GM21717 (cell line): ENCODE results near the gene AWAT2.

Source experiments
- ATAC-seq: cut with Tn5 transposase; IDR thresholded peaks from one replicate; pipeline ENCODE4 v1.9.1; 2021; ENCODE audit warnings: mild to moderate bottlenecking, moderate library complexity; ENCODE audit not compliant: unreplicated experiment

AWAT2 gene

DNA sequence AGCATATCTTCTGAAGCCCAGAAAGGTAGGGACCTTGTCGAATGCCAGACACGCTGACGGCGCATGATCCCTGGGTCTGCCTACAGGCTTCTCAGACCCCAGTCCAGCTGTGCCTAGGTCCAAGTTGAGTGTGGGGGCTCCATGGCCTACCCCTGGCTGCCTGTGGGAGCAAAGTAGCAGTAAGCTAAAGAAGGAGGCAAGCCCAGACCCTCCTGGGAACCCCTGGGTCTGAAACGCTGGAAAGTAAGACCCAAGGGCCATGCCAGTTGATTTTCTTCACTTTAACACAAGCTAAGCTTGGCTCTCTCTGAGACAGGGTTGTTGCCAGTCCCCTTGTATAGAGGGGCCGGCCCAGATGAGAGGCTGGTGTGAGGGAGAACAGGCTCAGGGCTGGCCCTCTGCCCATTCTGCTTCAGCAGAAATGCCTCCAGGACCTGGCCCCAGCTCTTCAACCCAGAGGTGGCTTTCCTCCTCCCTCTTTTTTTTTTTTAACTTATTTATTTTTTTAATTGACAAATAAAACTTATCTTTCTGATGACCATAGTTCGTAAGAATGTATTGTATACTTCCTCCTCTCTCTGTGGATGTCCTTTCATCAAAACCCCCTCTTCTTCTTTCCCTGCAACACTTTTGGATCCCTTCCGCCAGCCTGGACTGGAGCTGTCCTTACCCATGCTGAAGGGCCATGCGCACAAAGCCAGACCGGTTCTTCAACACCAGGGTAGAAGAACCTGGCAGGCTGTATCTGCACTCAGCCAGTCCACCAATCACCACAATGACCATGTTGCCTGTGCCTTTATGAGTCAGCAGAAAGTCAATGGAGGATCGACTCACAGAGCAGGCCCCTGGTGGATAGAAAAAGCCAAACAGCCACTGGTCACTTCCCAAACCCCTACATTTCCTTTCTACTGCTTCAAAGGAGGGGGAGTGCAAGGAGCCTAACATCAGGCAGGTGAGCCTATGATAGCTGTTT lies 7.1 kb downstream of the AWAT2 start:
- no peak for ATAC-seq

DNA sequence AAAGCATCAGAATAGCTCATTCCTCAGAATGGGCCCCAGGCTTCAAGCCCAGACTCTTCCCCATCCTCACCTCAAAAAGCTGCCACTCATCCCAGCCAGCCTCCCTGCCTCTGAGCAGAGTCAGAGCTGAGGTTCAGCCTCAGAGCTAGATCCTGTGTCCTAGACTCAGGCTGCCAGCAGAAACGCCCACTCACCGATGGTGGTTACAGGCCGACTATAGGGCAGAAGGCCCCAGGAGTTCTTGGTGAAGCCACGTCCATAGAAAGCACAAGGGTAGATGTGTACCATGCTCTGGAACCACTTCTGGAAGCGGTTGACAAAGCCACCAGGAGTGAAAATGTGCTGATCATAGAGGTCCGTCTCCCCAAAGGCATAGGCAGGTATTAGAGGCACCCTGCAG lies 7.7 kb downstream of the AWAT2 start:
- ATAC-seq = no peak

DNA sequence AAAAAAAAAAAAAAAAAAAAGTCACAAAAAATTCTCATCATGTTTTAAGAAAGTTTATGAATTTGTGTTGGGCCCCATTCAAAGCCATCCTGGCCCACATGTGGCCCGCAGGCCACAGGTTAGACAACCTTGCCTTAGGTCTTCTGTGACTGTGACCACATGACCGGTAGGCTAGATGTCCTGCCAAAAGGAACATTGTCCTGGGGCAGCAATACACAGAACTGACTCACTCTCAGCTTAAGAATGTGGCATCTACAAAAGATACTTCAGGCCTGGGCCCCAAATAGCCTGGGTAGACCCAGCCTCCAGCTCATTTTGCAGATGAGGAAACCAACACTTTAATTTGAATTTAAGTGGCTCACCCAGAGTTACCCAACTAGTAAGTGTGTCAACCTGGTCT lies 10.0 kb downstream of the AWAT2 start:
- ATAC-seq = no peak

DNA sequence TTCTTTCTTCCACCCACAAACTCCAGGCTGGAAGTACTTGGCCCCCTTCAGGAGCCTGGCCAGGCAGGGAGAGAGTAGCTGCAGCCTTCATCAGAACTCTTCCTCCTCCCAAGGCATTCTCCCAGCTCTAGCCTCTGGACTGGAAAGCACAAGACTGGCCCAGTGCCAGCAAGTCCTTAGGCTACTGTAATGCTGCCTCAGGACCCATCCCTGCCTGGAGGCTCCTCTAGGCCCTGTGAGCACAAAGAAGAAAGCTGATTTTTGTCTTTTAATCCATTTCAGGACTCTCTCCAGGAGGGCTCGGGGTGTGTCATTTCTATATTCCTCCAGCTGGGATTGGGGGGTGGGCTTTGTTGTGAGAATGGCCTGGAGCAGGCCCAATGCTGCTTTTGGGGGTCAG lies 10.8 kb downstream of the AWAT2 start:
- no peak for ATAC-seq

DNA sequence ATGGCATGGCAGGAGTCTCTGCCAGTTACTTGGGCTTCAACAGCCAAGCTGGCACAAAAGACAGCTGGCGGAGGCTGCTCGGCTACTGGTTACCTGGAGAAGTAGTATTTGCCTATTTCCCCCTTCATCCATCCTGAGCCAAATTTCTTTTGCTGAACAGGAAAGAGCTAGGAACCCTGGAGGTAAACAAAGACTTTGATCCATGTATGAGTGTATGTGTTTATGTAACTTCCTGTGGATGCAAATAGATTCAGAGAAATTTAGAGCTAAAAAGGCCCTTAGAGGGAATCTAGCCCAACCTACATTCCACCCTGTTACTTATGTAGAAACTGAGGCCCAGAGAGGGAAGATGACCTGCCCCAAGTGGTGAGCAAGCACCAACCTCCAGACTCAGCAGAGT lies 11.2 kb downstream of the AWAT2 start:
- ATAC-seq = no peak

DNA sequence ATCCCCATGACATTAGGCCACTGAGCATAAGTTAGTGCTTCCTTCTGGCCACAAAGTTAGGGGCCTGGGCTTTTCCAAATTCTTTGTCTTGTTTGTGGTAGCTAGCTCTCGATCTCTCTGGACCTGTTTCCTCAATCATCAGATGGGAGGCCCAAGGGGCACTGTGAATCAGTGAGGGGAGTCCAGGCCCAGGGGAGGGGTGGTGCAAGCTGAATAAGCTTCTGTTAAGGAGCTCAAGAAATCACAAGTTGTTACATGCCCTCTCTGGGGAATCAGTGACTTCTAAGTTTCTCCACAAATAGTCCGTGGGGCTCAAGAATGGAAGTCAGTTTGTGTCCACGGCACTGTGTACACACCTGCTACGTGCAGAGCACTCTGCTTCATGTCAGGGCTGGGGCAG lies 15.1 kb downstream of the AWAT2 start:
- no peak for ATAC-seq

DNA sequence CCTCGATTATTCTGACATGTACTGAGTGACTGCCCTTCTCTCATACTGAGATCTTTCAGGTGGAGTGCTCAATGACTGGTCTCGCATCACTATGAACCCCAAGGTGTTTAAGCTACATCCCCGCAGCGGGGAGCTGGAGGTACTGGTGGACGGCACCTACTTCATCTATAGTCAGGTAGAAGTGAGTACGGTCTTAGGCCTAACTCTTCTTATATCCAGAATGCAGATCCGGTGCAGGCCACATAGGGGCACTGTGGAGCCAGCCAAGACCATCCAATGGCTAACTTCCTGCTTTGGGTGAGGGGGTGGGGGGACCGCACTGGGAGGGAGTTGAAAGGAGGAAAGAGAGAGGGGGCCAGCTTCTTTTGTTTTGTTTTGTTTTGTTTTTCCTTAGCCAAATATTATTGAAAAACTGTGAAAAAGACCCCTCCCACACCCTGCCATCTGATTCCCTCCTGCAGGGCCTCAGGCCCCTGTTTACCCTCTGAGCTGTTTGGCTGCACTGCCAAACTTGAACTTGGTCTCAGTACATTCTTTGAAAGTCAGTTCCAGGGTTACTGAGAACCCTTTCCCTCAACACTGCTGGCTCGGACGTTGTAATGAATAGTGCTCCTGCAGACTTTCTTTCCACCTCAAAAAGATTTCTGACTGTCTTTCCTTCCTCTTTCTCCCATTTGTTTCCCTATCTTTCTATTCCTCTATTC lies 16.2 kb downstream of the AWAT2 start:
- no peak for ATAC-seq

DNA sequence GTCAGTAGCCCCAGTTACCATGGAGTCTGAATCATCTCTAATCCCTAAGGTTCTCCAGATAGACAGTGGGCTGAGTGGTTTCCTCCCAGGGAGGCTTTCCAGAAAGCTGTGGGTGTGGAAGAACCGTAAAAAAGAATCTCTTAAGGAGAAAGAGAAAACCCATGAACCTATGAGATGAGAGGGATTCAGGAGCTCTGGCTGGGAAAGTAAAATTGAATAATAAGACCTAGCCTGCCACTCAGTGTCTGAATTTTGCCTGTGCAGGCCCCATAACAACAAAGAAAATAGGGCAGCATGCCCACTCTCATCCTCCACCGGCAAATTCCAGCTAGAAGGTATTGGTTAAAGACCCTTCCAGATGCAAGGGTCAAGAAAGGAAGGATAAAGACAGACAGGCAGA lies 16.9 kb downstream of the AWAT2 start:
- no peak for ATAC-seq

DNA sequence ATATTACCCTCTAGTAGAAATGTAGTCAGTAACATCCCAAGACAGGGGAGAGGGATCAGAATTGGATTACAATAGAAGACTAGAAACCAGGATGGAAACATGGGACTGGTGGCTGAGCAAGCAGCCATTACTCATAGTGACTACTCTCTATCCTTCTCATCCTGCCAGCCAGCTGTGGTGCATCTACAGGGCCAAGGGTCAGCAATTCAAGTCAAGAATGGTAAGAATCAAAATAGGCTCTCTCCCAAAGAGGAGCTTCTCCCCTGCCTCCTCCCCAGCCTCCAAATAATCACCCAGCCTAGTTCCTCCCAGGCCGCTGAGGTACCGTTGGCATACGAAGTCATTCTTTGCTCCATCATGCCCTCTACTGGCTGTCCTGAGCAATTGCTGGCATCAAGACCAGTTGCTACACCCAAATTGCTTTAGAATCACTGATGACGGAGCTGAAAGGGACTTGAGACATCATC lies 19.4 kb downstream of the AWAT2 start:
- peak; percentile 76 for ATAC-seq

DNA sequence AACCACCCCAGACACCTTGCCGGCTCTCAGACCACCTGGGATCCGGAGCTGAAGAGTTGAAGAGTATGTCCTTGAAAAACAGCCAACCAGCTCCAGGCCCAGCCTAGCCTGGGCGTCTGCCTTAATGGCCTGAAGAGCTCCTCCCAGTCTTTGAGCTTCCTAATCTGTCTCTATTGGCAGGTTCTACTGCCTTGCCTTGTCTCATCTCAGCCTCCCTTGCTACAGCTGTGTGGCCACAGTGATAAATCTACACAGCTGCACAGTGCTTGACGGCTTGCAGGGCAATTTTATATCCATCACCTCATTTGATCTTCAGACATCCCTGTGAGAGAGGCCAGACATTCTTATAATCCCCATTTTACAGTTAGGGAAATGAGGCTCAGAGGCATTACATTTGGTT lies 19.9 kb downstream of the AWAT2 start:
- ATAC-seq = no peak

DNA sequence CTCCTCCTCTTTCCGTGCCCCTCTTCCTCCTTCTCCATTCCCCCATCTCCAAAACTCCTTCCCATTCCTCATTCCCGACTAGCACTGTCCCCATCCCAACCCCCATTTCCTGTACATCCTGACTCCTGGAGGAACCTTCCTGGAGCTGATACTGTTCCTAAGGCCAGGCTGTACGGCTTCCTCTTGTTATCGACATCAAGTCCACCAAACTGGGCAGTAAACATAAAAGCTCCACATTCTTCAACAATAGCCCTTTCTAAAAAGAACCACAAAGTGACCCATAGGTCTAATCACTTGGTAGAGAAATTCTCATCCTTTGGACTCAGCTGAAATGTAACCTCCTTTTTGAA lies 22.9 kb downstream of the AWAT2 start:
- no peak for ATAC-seq

DNA sequence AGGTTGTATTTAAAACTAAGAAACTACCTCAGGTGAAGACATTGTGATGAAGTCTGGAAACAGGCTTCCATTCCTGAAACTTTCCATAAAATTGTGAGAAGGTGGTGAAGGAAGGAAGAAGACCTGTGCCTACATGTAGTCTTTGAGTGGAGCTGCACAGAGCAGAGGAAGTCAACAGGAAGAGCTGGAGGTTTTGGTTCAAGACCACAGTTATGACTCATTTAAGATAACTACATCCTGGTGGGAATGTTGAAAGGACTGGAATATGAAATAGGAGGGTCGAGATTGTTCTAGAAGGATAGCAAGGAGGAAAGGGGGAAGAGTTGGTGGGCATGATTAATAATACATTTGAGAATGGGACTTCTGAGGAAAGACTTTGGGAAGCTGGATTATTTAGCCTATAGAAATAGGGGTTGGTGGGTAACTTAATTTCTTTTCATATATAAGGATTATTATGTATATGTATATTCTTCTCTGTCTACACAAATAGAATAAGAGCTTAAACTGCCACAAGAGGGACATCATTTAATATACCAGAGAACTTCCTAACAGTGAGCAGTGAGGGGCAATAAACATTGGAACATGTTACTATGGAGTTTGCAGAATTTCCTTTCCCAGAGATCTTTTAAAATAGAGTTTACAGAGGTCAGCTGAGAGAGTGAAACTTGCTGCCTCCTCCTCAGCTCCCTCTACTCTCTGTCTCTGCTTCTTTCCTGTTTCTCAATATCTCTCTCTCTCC lies 23.5 kb downstream of the AWAT2 start:
- ATAC-seq = no peak

DNA sequence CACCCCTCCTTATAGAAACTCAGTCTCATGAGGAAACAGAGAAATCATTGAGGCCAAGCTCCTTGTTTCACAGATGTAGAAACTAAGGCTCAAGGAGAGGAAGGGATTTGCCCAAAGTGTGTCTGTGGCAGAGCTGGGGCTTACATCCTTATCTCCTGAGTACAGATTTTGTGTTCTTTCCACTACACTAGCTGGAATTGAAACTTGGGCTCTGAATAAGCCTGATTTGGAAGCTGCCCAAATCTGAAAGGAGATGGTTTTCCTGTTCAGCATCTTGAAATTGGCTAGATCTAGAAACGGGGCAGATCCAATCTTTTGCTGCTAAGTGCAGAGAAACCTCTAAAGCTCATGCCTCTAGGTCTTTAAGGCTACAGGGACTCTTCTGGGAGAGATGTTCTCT lies 24.3 kb downstream of the AWAT2 start:
- no peak for ATAC-seq

DNA sequence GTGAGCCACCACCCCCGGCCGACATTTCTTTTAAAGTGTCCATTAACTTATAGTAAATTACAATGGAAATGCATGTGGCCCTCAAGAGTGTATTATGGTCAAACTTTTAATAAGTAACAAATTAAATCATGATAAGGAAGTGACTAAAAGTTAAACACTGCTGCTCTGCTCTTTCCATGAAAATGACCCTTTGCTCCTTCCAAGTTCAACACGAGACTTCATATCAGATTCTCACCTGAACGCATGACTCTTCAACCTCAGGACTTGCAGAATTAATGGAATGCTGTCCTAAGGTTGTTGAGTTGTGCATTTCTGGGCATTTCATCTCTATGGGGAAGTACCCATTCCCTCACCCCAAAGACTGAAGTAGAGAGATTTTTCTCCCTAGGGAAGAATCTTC lies 27.1 kb downstream of the AWAT2 start:
- no peak for ATAC-seq

DNA sequence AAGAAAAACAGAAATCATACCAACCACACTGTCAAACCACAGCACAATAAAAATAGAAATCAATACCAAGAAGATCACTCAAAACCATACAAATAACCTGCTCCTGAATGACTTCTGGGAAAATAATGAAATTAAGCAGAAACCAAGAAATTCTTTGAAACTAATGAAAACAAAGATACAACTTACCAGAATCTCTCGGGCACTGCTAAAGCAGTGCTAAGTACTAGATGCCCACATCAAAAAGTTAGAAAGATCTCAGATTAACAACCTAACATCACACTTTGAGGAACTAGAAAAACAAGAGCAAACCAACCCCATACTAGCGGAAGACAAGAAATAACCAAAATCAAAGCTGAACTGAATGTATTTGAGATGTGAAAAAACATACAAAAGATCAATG lies 33.2 kb downstream of the AWAT2 start:
- no peak for ATAC-seq

DNA sequence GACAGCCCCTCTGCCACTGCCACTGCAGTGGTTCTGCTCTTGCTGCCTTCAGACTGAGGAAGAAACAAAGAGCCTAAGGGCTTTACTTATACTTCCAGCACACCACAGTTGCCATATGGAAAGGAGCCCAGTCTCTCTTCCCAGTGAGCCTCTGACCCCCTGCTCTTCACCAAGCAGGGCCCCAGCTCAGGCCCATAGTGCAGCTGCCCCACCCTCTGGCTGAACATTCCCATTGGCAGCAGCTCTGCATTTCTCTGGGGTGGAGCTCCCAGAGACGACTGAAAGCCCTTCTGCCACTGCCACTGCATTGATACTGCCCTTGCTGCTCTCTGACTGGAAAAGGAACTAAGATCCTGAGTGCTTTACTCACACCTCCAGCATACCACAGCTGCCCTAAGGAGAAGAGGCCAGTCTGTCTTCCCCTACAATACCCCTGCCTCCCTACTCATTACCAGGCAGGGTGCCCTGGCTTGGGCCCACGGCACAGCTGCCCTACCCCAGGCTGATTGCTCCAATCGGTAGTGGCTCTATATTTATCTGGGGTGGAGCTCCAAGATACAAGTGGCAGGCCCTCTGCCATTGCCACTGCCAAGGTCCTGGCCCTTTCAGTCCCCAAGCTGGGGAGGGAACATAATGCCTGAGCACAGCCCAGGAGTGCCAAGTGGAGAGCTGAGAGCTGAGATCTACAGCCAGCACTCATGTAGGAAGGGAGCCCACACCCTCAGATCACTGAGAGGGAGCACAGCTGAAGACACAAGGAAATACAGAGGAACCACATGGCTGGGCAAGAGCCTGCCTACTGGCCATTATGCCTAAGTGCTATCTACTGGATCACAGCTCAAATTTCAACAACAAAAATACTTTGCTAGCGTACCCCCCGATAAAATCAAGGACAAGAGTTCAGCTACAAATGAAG lies 36.0 kb downstream of the AWAT2 start:
- ATAC-seq = no peak

DNA sequence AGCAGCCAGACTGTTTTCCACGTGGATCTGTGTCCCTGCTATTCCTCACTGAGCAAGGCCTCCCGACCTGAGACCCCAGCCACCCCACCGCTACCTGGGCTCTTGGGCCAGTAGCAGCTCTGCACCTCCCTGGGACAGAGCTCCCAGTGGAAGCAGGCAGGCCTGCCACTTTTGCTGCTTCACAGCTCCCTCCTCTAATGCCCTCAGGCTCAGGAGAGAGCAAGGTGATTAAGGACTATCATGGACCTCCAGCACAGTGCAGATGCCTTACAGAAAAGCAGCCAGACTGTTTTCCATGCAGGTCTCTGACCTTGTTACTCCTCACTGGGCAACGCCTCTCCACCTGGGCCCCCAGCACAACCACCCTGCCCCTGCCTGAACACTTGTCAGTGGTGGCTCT lies 37.0 kb downstream of the AWAT2 start:
- ATAC-seq = no peak

DNA sequence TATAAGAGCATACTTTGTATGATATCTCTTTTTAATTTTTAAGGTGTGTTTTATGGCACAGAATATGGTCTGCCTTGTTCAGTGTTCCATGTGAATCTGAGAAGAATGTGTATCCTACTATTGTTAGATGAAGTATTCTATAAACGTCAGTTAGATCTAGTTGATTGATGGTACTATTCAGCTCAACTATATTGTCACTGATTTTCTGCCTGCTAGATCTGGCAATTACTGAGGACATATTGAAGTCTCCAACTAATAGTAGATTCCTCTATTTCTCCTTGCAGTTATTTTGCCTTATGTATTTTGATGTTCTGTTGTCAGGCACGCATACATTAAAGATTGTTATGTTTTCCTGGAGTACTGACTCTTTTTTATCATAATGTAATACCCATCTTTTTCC lies 39.8 kb downstream of the AWAT2 start:
- ATAC-seq = no peak

DNA sequence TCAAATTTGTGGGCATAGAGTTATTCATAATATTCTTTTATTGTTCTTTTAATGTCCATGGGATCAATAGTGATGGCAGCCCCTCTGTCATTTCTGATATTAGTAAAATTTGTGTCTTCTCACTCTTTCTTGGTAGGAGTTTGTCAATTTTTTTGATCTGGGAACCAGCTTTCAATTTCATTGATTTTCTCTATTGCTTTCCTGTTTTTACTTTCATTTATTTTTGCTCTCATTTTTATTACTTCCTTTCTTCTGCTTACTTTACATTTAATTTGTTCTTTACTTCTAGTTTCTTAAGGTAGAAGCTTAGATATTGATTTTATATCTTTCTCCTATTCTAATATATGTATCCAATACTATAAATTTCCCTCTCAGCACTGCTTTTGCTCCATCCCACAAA lies 40.7 kb downstream of the AWAT2 start:
- ATAC-seq = no peak

DNA sequence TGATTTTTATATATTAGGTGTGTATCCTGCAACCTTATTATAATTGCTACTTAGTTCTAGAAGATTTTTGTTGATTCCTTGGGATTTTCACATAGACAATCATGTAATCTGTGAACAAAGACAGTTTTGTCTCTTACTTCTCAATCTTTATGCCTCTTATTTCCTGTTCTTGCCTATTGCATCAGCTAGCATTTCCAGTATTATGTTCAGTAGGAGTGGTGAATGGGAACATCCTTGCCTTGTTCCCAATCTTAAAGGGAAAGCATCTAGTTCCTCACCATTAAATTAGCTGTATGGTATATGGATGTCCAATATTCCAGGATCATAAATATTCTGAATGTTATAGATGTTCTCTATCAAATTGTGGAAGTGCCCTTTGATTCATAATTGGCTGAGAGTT lies 41.8 kb downstream of the AWAT2 start:
- ATAC-seq = no peak
